Pulmonary artery endothelial cell (primary cell): Measurements from ENCODE around the gene NAV3. TPM values are rescaled to one million over a fixed set of nuclear protein-coding genes. Genes with fewer than 3 reads are reported as not detected.
"Not testable (repeated sequence)": the region's sequence is repeated elsewhere in the genome, so short reads cannot be mapped to it uniquely, and the experiment has no call there.

ENCODE experiments used
- DNase-seq: peaks from one replicate; pipeline ENCODE4 v3.0.0-alpha.2; 2011; ENCODE audit warnings: low read depth, low spot score
- total RNA-seq: library from RNA; depleted of rRNA; stranded (reverse); fragments of >200 nt; gene quantifications from 2 replicates; pipeline ENCODE4 v1.2.3, GENCODE V29; 2014

NAV3 gene
- total RNA-seq, 1 donor from 2014 or later = 28.7 TPM

GRCh38 chr12:78102801-78103200 is 272.1 kb downstream of the NAV3 start:
- not testable (repeated sequence) for DNase-seq

- DNase-seq = no peak
These were observed 285.2 kb downstream of the NAV3 start for GRCh38 chr12:78115889-78116288.

- DNase-seq = no peak
These were observed 287.3 kb downstream of the NAV3 start for GRCh38 chr12:78118036-78118435.

- DNase-seq = no peak
These were observed 287.8 kb downstream of the NAV3 start for GRCh38 chr12:78118486-78118885.

- DNase-seq = no peak
These were observed 288.7 kb downstream of the NAV3 start for GRCh38 chr12:78119351-78119918.

- DNase-seq = no peak
These were observed 289.6 kb downstream of the NAV3 start for GRCh38 chr12:78120306-78120705.

- peak; percentile 10 for DNase-seq
These were observed 290.3 kb downstream of the NAV3 start for GRCh38 chr12:78120866-78121560.

GRCh38 chr12:78121969-78122610 is 291.4 kb downstream of the NAV3 start:
- DNase-seq = no peak

GRCh38 chr12:78128211-78128610 is 297.5 kb downstream of the NAV3 start:
- no peak for DNase-seq

GRCh38 chr12:78143717-78144116 is 313.0 kb downstream of the NAV3 start:
- no peak for DNase-seq

GRCh38 chr12:78145398-78145797 is 314.7 kb downstream of the NAV3 start:
- no peak for DNase-seq

- DNase-seq = peak; percentile 7
These were observed 315.7 kb downstream of the NAV3 start for GRCh38 chr12:78146365-78146772.

- no peak for DNase-seq
These were observed 318.8 kb downstream of the NAV3 start for GRCh38 chr12:78149459-78149858.

GRCh38 chr12:78155546-78155945 is 324.9 kb downstream of the NAV3 start:
- no peak for DNase-seq

- no peak for DNase-seq
These were observed 326.1 kb downstream of the NAV3 start for GRCh38 chr12:78156751-78157150.

- no peak for DNase-seq
These were observed 326.5 kb downstream of the NAV3 start for GRCh38 chr12:78157199-78157598.

- DNase-seq = no peak
These were observed 333.5 kb downstream of the NAV3 start for GRCh38 chr12:78164154-78164553.

- no peak for DNase-seq
These were observed 336.8 kb downstream of the NAV3 start for GRCh38 chr12:78167510-78167909.

GRCh38 chr12:78171061-78171460 is 340.4 kb downstream of the NAV3 start:
- no peak for DNase-seq

- DNase-seq = no peak
These were observed 345.9 kb downstream of the NAV3 start for GRCh38 chr12:78176643-78177042.

GRCh38 chr12:78177298-78177697 is 346.6 kb downstream of the NAV3 start:
- no peak for DNase-seq

GRCh38 chr12:78179346-78179745 is 348.7 kb downstream of the NAV3 start:
- no peak for DNase-seq
